ENCODE measurements around the gene SPAG7.

DNA sequence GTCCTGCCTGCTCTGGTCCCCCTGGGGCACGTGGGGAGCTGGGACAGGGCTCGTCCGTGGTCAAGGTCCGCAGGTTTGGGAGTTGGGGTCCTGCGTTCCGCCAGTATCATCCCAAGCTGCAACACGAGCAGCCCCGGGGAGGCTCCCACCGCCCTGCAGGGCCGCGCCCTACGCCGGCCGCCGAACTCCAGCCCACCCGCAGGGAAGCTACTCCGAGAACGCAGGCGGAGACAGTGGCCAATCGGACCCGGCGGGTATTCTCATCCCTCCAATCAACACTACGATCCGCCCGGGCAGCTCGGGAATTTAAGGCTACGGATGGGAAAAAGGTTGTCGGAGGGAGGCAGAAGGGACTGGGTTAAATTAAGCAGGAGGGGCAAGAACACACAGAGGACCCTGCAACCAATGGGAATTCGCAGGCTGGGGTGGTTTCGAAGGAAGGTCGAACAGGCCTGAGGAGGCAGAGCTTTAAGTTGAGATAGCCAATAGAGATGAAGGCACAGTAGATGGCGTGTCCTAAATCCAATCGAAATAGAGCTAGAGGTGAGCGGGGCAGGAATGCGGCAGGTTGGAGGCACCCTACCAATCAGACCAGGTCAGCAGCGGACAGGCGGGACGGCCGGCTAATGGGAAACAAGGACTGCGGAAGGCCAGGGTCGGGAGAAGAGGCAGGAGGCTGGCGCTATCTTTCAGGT lies 626 bp downstream of the SPAG7 start:
- TF ChIP-seq, protein P1, sequence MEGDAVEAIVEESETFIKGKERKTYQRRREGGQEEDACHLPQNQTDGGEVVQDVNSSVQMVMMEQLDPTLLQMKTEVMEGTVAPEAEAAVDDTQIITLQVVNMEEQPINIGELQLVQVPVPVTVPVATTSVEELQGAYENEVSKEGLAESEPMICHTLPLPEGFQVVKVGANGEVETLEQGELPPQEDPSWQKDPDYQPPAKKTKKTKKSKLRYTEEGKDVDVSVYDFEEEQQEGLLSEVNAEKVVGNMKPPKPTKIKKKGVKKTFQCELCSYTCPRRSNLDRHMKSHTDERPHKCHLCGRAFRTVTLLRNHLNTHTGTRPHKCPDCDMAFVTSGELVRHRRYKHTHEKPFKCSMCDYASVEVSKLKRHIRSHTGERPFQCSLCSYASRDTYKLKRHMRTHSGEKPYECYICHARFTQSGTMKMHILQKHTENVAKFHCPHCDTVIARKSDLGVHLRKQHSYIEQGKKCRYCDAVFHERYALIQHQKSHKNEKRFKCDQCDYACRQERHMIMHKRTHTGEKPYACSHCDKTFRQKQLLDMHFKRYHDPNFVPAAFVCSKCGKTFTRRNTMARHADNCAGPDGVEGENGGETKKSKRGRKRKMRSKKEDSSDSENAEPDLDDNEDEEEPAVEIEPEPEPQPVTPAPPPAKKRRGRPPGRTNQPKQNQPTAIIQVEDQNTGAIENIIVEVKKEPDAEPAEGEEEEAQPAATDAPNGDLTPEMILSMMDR (conservative IDR thresholded peaks at IDR 0.05), result no peak
- peak; percentile 44; the same call in 1 of the 2 replicates for TF ChIP-seq ZFX (IDR thresholded peaks at IDR 0.05)
